K562 (cell line): Measurements from ENCODE around the gene CCR8. TPM values are rescaled to one million over a fixed set of nuclear protein-coding genes. Genes with fewer than 3 reads are reported as not detected.

Experiments
- ASH1L ChIP-seq: fragments of 450-650 bp; IDR thresholded peaks from 2 replicates; pipeline ENCODE4 v1.6.1; 2018; ENCODE audit warnings: borderline replicate concordance, mild to moderate bottlenecking, low read depth; ENCODE audit not compliant: partially characterized antibody
- ATF3 ChIP-seq, 2 experiments: fragments of 450-650 bp in 1 of 2; sonication (generic) in 1 of 2; formaldehyde crosslinking in 1 of 2; IDR thresholded peaks in 1 of 2; conservative IDR thresholded peaks in 1 of 2; 2 replicates each; pipeline versions ENCODE4 v1.6.1 to v1.8.1; 2016 to 2023; ENCODE audit warnings: mild to moderate bottlenecking in 2 of 2, moderate library complexity in 2 of 2, inconsistent platforms in 1 of 2, missing genetic modification reagents in 1 of 2
- BMI1 ChIP-seq: fragments of 150-350 bp; IDR thresholded peaks from 2 replicates; pipeline ENCODE4 v1.6.1; 2014; ENCODE audit warnings: low read length
- HINFP ChIP-seq: fragments of 450-650 bp; conservative IDR thresholded peaks from 2 replicates; pipeline ENCODE4 v1.6.1; 2016; ENCODE audit warnings: missing genetic modification characterization, low read depth, mild to moderate bottlenecking, control low read depth, missing compliant biosample characterization
- HLTF ChIP-seq: fragments of 450-650 bp; IDR thresholded peaks from 2 replicates; pipeline ENCODE4 v1.6.1; 2016
- IRF2 ChIP-seq: sonication (generic); formaldehyde crosslinking; IDR thresholded peaks from 2 replicates; pipeline ENCODE4 v1.8.1; 2022; ENCODE audit warnings: mild to moderate bottlenecking, missing genetic modification reagents
- MAFK ChIP-seq: IDR thresholded peaks from 2 replicates; pipeline ENCODE4 v1.6.1; 2011; ENCODE audit warnings: low read length, improper control_type of control experiment
- NCOA6 ChIP-seq: fragments of 450-650 bp; IDR thresholded peaks from 2 replicates; pipeline ENCODE4 v1.6.1; 2017; ENCODE audit warnings: mild to moderate bottlenecking
- NFIC ChIP-seq: fragments of 450-650 bp; IDR thresholded peaks from 2 replicates; pipeline ENCODE4 v1.6.1; 2017; ENCODE audit warnings: mild to moderate bottlenecking, inconsistent platforms
- SOX6 ChIP-seq: fragments of 450-650 bp; IDR thresholded peaks from 2 replicates; pipeline ENCODE4 v1.6.1; 2014; ENCODE audit warnings: mild to moderate bottlenecking
- STAG1 ChIP-seq: sonication (generic); formaldehyde crosslinking; IDR thresholded peaks from 2 replicates; pipeline ENCODE4 v1.5.0; 2020; ENCODE audit warnings: missing genetic modification reagents, borderline replicate concordance
- ZEB2 ChIP-seq: fragments of 450-650 bp; IDR thresholded peaks from 2 replicates; pipeline ENCODE4 v1.6.1; 2016
- ZNF644 ChIP-seq: fragments of 200-800 bp; sonication (Bioruptor generic); IDR thresholded peaks from 2 replicates; pipeline ENCODE4 v1.6.1; 2016; ENCODE audit warnings: low read depth, missing genetic modification characterization, missing compliant biosample characterization
- ZNF75A ChIP-seq: fragments of 450-650 bp; formaldehyde crosslinking; IDR thresholded peaks from 2 replicates; pipeline ENCODE4 v1.4.0; 2020; ENCODE audit warnings: mild to moderate bottlenecking
- polyA plus RNA-seq, 8 experiments: library from polyadenylated mRNA; depleted of rRNA in 4 of 8; stranded (reverse) in 5 of 8; unstranded in 3 of 8; fragments of >200 nt; fragmentation: Nextera tagmentation in 2 of 8; fragmentation: Illumina TruSeq in 1 of 8; extraction: Ambion mirVana in 2 of 8; extraction: Trizol in 1 of 8; gene quantifications; 2 replicates each; pipeline versions ENCODE4 v1.2.1 to v1.2.3, GENCODE V29; 2011 to 2014; ENCODE audit warnings: inconsistent platforms in 1 of 8, missing spikeins in 1 of 8
- total RNA-seq, 7 experiments: library from RNA; depleted of rRNA in 6 of 7; stranded (reverse); fragments of >200 nt in 6 of 7; fragmentation: Illumina TruSeq in 2 of 7; extraction: Trizol in 2 of 7; gene quantifications; 2 replicates each; pipeline versions ENCODE4 v1.2.1 to v1.2.3, GENCODE V29; 2011 to 2021; ENCODE audit warnings: low replicate concordance in 1 of 7
- TF ChIP-seq, protein P1 (sequence below), 2 experiments: fragments of 450-650 bp; IDR thresholded peaks; 2 replicates each; pipeline ENCODE4 v1.6.1; 2018; ENCODE audit warnings: mild to moderate bottlenecking in 2 of 2, low read depth in 1 of 2; ENCODE audit not compliant: partially characterized antibody in 2 of 2
- TF ChIP-seq, protein P2 (sequence below): fragments of 250-450 bp; sonication (Bioruptor Pico); IDR thresholded peaks from 2 replicates; pipeline ENCODE4 v1.8.0; 2021; ENCODE audit warnings: borderline replicate concordance, mild to moderate bottlenecking, moderate library complexity; ENCODE audit not compliant: poor library complexity, severe bottlenecking

CCR8 gene
- total and polyA plus RNA-seq, 9 of the 15 experiments (the other 6 are each of a cell fraction or from before 2014, with no cell fraction given), result not detected

- peak; percentile 72; the same call in 1 of the 2 replicates for TF ChIP-seq ATF3 (IDR thresholded peaks at IDR 0.05)
- TF ChIP-seq ATF3 (CRISPR knock-in tag; conservative IDR thresholded peaks at IDR 0.05), result no peak
- 0 out of 2 replicates have a peak, but pooled peaks have one; percentile 36 for TF ChIP-seq ZEB2
- TF ChIP-seq ZNF75A (CRISPR knock-in tag), result no peak
- no peak for TF ChIP-seq BMI1
- no peak for TF ChIP-seq NFIC
- TF ChIP-seq HLTF, result no peak
- no peak for TF ChIP-seq HINFP (tag)
- TF ChIP-seq, protein P1, sequence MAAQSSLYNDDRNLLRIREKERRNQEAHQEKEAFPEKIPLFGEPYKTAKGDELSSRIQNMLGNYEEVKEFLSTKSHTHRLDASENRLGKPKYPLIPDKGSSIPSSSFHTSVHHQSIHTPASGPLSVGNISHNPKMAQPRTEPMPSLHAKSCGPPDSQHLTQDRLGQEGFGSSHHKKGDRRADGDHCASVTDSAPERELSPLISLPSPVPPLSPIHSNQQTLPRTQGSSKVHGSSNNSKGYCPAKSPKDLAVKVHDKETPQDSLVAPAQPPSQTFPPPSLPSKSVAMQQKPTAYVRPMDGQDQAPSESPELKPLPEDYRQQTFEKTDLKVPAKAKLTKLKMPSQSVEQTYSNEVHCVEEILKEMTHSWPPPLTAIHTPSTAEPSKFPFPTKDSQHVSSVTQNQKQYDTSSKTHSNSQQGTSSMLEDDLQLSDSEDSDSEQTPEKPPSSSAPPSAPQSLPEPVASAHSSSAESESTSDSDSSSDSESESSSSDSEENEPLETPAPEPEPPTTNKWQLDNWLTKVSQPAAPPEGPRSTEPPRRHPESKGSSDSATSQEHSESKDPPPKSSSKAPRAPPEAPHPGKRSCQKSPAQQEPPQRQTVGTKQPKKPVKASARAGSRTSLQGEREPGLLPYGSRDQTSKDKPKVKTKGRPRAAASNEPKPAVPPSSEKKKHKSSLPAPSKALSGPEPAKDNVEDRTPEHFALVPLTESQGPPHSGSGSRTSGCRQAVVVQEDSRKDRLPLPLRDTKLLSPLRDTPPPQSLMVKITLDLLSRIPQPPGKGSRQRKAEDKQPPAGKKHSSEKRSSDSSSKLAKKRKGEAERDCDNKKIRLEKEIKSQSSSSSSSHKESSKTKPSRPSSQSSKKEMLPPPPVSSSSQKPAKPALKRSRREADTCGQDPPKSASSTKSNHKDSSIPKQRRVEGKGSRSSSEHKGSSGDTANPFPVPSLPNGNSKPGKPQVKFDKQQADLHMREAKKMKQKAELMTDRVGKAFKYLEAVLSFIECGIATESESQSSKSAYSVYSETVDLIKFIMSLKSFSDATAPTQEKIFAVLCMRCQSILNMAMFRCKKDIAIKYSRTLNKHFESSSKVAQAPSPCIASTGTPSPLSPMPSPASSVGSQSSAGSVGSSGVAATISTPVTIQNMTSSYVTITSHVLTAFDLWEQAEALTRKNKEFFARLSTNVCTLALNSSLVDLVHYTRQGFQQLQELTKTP (IDR thresholded peaks at IDR 0.05; ENCODE audit: low read depth in 1 of 2, partially characterized antibody in 2 of 2), result no peak
- no peak for TF ChIP-seq NCOA6
- peak; percentile 94 for TF ChIP-seq SOX6
- no peak for TF ChIP-seq IRF2
- TF ChIP-seq ZNF644, result no peak
- TF ChIP-seq STAG1 (CRISPR knock-in tag), result no peak
- TF ChIP-seq MAFK, result no peak
- TF ChIP-seq ASH1L, result no peak
- TF ChIP-seq, protein P2, sequence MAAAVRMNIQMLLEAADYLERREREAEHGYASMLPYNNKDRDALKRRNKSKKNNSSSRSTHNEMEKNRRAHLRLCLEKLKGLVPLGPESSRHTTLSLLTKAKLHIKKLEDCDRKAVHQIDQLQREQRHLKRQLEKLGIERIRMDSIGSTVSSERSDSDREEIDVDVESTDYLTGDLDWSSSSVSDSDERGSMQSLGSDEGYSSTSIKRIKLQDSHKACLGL (CRISPR knock-in tag), result no peak
- TF ChIP-seq, all 486 proteins: peak for 16
Observed at GRCh38 chr3:39317571-39318169, 11.8 kb upstream of the CCR8 start (continued).
